Measurements from ENCODE around the gene ZNF407.

Gene ZNF407

GRCh38 chr18:74834424-74835309 is 237.0 kb downstream of the ZNF407 start:
- DNase-seq (ENCODE audit: low read depth) = no peak

- DNase-seq (ENCODE audit: low read depth) = no peak
Observed at GRCh38 chr18:74836296-74837139, 238.8 kb downstream of the ZNF407 start.

GRCh38 chr18:74840492-74841167 is 243.0 kb downstream of the ZNF407 start:
- DNase-seq (ENCODE audit: low read depth) = no peak

GRCh38 chr18:74841248-74841647 is 243.6 kb downstream of the ZNF407 start:
- DNase-seq (ENCODE audit: low read depth) = no peak

- no peak for DNase-seq (ENCODE audit: low read depth)
Observed at GRCh38 chr18:74849301-74849700, 251.6 kb downstream of the ZNF407 start.

- no peak for DNase-seq (ENCODE audit: low read depth)
Observed at GRCh38 chr18:74856434-74856833, 258.8 kb downstream of the ZNF407 start.

GRCh38 chr18:74856928-74857327 is 259.3 kb downstream of the ZNF407 start:
- no peak for DNase-seq (ENCODE audit: low read depth)

GRCh38 chr18:74857901-74858300 is 260.2 kb downstream of the ZNF407 start:
- no peak for DNase-seq (ENCODE audit: low read depth)

- DNase-seq (ENCODE audit: low read depth) = no peak
Observed at GRCh38 chr18:74861154-74861553, 263.5 kb downstream of the ZNF407 start.

GRCh38 chr18:74862094-74862493 is 264.4 kb downstream of the ZNF407 start:
- DNase-seq (ENCODE audit: low read depth) = no peak

- DNase-seq (ENCODE audit: low read depth) = no peak
Observed at GRCh38 chr18:74866577-74866976, 268.9 kb downstream of the ZNF407 start.

- no peak for DNase-seq (ENCODE audit: low read depth)
Observed at GRCh38 chr18:74868461-74868860, 270.8 kb downstream of the ZNF407 start.

- DNase-seq (ENCODE audit: low read depth) = no peak
Observed at GRCh38 chr18:74869904-74870863, 272.5 kb downstream of the ZNF407 start.

- DNase-seq (ENCODE audit: low read depth) = no peak
Observed at GRCh38 chr18:74870950-74871349, 273.3 kb downstream of the ZNF407 start.

GRCh38 chr18:74873629-74874028 is 276.0 kb downstream of the ZNF407 start:
- DNase-seq (ENCODE audit: low read depth) = no peak

GRCh38 chr18:74874351-74874750 is 276.7 kb downstream of the ZNF407 start:
- DNase-seq (ENCODE audit: low read depth) = no peak

GRCh38 chr18:74876630-74877243 is 279.1 kb downstream of the ZNF407 start:
- no peak for DNase-seq (ENCODE audit: low read depth)

GRCh38 chr18:74878267-74878666 is 280.6 kb downstream of the ZNF407 start:
- no peak for DNase-seq (ENCODE audit: low read depth)

GRCh38 chr18:74880706-74881278 is 283.1 kb downstream of the ZNF407 start:
- DNase-seq (ENCODE audit: low read depth) = no peak

GRCh38 chr18:74892066-74892627 is 294.5 kb downstream of the ZNF407 start:
- DNase-seq (ENCODE audit: low read depth) = no peak
